Measurements from ENCODE around the gene TDRD1.

The TDRD1 gene

GRCh38 chr10:114272696-114273095 lies 93.5 kb downstream of the TDRD1 start:
- no peak for DNase-seq

DNA sequence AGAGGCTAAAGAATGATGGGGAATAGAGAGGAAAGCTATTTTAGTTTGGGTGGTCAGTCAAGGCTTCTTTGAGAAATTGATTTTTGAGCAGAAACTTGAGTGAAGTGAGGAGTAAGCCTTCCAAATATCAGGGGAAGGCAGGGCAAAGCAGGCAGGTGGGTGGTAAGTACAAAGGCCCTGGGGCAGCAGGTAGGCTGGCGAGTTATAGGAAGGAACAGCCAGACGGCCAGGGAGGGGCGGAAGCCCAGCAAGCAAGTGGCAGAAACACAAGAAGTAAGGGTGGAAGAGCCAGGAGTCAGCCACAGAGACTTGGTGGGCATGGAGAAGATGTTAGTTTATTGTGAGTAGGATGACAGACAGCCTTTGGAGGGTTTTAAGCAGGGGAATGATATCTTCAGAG lies 94.8 kb downstream of the TDRD1 start:
- DNase-seq: no peak

DNA sequence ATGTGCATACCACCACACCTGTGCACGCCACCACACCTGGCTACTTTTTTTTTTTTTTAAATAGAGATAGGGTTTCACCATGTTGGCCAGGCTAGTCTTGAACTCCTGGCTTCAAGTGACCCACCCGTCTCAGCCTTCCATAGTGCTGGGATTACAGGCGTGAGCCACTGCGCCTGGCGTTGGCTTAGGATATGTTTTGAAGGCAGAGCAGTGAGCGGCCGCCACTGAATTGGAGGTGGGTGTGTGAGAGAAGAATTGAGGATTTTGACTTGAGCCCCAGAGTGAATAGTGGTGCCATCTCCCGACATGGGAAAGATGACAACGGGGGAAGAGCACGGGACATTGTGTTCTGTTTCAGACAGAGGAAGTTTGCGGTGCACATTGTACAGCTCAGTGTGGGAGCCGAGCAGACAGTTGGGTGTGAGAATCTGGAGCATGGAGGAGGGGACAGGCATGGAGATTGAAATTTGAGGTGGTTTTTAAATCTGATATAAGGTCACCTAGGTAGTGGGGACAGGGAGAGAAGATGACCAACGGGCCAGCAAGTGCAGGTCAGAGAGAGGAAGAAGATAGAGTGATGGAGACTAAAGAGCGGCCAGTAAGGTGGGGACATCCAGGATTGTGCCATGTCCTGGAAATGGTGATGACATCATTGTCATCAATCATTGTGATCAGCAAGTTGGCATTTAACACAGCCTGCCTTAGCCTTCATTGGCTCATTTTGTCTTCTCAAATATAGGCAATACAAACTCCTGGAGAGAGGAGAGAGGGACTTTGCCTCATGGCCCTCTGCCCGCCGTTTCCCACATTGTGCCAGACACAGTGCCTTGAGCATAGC lies 95.7 kb downstream of the TDRD1 start:
- DNase-seq: no peak

DNA sequence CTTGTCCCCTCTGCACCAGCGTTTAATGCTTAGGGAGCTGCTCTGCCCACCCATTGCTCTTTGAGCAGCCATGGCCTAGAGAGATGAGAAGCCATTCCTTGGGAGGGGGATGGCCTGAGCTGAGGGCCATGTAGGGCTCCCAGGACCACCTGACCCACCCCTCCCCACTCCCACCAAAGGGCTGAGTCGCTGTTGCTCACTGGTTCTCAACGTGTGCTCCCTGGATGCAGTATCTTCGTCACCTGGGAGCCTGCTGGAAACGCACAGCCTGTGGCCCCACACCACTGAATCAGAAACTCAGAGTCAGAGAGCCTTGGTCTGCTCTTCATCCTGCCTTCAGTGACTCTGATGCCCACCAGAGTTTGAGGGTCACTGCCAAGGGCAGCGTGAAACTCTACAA lies 96.9 kb downstream of the TDRD1 start:
- DNase-seq: no peak

GRCh38 chr10:114276671-114277070 lies 97.5 kb downstream of the TDRD1 start:
- no peak for DNase-seq

DNA sequence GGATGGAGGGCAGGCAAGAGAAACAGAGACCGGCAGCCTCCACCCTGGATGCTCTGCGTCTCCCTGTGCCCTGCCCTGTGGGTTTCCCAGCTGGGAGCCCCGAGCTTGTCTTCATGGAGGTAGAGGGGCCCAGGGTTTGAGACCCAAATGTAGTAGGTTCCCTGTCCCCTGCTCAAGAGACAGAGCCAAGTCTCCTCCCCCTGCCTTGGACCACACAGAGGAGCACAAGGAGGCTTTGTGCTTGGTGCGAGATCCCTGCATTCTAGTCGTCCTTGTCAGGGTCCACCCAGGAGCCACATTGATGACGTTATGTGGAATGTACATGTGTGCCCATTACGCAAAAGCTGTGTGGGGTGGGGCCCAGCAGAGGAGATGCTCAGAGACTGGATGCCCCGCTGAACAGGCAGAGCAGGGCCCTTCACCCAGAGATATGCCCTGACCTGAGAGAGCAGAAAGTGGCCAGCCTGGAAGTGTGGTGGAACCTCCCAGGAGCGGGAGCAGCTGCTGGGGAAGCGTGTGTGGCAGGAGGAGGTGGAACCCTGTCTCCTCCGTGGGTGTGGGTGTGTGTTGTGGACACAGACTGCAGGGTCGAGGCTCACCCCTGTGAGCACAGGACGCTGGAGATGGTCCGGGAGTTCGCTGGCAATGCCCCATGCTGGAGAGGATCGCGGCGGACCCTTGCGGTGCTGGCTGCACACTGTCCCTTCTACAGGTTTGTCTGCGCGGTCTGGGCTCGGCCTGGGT lies 99.2 kb downstream of the TDRD1 start:
- DNase-seq: no peak

GRCh38 chr10:114278884-114279191 lies 99.7 kb downstream of the TDRD1 start:
- no peak for DNase-seq

DNA sequence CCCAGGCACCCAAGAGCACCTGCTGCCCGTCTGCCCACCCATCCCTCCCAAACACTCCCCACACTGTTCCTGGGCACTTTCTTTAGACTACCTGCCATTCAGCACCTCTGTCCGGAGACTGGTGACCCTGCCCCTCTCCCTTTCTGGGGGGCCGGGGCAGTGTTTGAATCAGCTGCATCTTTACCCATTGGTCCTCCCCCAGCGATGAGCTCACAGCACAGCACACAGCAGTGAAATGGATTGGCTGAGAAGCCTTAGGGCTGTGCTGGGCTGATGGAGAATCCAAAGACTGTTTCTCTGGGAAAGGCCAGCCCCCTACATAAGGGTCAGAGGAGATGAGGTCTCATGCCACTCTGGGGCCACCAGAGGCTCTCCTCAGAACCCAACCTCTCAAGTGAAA lies 100.1 kb downstream of the TDRD1 start:
- no peak for DNase-seq

DNA sequence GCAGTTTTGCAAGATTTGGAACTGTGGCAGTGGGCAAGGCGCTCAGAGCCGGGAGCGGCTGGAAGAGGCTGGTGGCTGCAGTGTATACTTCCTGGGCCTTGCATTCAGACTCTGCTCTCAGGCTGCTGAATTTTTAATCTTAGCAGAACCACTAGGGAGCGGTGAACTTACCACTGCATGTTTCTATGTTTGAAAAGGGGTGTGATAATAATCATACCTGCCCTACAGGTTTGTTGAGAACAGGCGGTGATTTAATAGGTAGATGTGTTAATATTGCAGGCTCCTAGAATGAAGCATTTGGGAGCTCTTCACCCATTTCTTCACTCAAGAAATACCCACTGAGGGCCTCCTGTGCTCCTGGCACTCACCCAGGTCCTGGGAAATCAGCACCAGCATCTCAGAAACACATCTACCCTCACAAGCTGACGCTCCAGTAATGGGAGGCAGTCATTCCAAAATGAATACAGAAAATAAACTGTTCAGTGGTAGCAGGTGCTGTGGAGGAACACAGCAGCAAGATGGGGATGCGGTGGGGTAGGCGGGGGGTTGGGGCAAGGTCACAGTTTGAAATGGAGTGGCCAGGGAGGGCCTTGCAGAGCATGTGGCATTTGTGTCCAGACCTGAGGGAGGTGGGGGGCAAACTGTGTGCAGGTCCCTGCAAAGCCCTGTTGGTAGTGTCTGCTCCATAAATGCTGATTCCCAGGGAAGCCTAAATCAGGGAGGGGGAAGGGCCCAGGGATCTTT lies 100.9 kb downstream of the TDRD1 start:
- DNase-seq: no peak

DNA sequence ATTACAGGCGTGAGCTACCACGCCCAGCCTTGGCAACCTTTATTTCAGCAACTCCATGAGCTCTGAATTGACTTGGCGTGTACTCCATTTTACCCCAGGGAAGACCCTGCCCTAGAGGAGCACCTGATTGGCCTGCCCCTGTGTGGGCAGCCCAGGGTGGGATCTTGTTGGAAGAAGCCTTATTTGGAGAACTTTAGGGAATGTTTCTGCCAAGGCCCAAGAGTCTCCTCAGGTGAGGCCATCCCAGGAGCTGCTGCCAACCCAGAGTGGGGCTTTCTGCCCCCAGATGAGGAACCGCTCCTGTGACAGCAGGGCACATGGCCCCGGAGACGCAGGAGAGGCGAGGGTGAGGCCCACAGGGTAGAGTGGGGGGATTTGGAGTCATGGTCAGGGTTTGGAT lies 101.9 kb downstream of the TDRD1 start:
- no peak for DNase-seq

GRCh38 chr10:114281461-114281860 lies 102.3 kb downstream of the TDRD1 start:
- no peak for DNase-seq
